Astrocyte (in vitro differentiated cells and primary cell): ENCODE data around the gene ARIH1. TPM values are rescaled to one million over a fixed set of nuclear protein-coding genes. Genes with fewer than 3 reads are reported as not detected.
"Not testable (repeated sequence)": the region's sequence is repeated elsewhere in the genome, so short reads cannot be mapped to it uniquely, and the experiment has no call there.

ENCODE experiments used
- DNase-seq: peaks from one replicate; pipeline ENCODE4 v3.0.0-alpha.2; 2010; ENCODE audit warnings: low read depth
- FAIRE-seq: peaks from 2 replicates; lab custom pipeline; 2011; peaks lifted over from hg19 to GRCh38; lab: Jason Lieb, UNC
- H2AFZ ChIP-seq: 2 replicates; pipeline ENCODE4 v1.6.0; 2012; ENCODE audit warnings: low read depth, low read length, inconsistent platforms
- H3K27ac ChIP-seq: 2 replicates; pipeline ENCODE4 v1.5.1; 2011; ENCODE audit warnings: low read depth, low read length, inconsistent platforms
- H3K27me3 ChIP-seq: 2 replicates; pipeline ENCODE4 v1.6.0; 2011; ENCODE audit warnings: low read length, inconsistent platforms; ENCODE audit not compliant: insufficient read depth
- H3K36me3 ChIP-seq: 2 replicates; pipeline ENCODE4 v1.5.1; 2011; ENCODE audit warnings: low read length, inconsistent platforms; ENCODE audit not compliant: insufficient read depth
- H3K4me1 ChIP-seq: 2 replicates; pipeline ENCODE4 v1.5.1; 2011; ENCODE audit warnings: low read length, inconsistent platforms; ENCODE audit not compliant: insufficient read depth
- H3K4me2 ChIP-seq: 2 replicates; pipeline ENCODE4 v1.6.0; 2012; ENCODE audit warnings: low read length, inconsistent platforms
- H3K4me3 ChIP-seq: 2 replicates; pipeline ENCODE4 v1.5.1; 2011; ENCODE audit warnings: low read depth, mild to moderate bottlenecking, low read length, inconsistent platforms; ENCODE audit not compliant: insufficient read depth
- H3K79me2 ChIP-seq: 2 replicates; pipeline ENCODE4 v1.6.0; 2012; ENCODE audit warnings: mild to moderate bottlenecking, low read length, inconsistent platforms; ENCODE audit not compliant: insufficient read depth
- H3K9ac ChIP-seq: 2 replicates; pipeline ENCODE4 v1.6.0; 2012; ENCODE audit warnings: mild to moderate bottlenecking, low read length, inconsistent platforms
- H3K9me3 ChIP-seq: 2 replicates; pipeline ENCODE4 v1.5.1; 2012; ENCODE audit warnings: low read depth, mild to moderate bottlenecking, low read length, inconsistent platforms; ENCODE audit not compliant: insufficient read depth
- H4K20me1 ChIP-seq: 2 replicates; pipeline ENCODE4 v1.6.0; 2012; ENCODE audit warnings: low read length, inconsistent platforms; ENCODE audit not compliant: insufficient read depth
- H3K27ac Mint-ChIP-seq: one replicate; pipeline ENCODE4 v1.8.0; 2021; ENCODE audit warnings: mild to moderate bottlenecking, mixed read lengths; ENCODE audit not compliant: unreplicated experiment
- H3K27me3 Mint-ChIP-seq: one replicate; pipeline ENCODE4 v1.8.0; 2021; ENCODE audit warnings: low read depth, mixed read lengths; ENCODE audit not compliant: unreplicated experiment
- H3K36me3 Mint-ChIP-seq: one replicate; pipeline ENCODE4 v1.8.0; 2021; ENCODE audit warnings: low read depth, mixed read lengths; ENCODE audit not compliant: unreplicated experiment
- H3K4me1 Mint-ChIP-seq: one replicate; pipeline ENCODE4 v1.8.0; 2021; ENCODE audit warnings: low read depth, mixed read lengths; ENCODE audit not compliant: unreplicated experiment
- H3K4me3 Mint-ChIP-seq: one replicate; pipeline ENCODE4 v1.8.0; 2021; ENCODE audit warnings: mild to moderate bottlenecking, moderate library complexity, mixed read lengths; ENCODE audit not compliant: unreplicated experiment
- H3K9me3 Mint-ChIP-seq: one replicate; pipeline ENCODE4 v1.8.0; 2021; ENCODE audit warnings: mild to moderate bottlenecking, mixed read lengths; ENCODE audit not compliant: unreplicated experiment
- EZH2 ChIP-seq: IDR thresholded peaks from 2 replicates; pipeline ENCODE4 v1.6.1; 2012; ENCODE audit warnings: mild to moderate bottlenecking, low read length, inconsistent platforms; ENCODE audit not compliant: insufficient read depth
- total RNA-seq: library from RNA; stranded (reverse); gene quantifications from 2 replicates; pipeline ENCODE4 v1.2.1, GENCODE V29; 2021
- TF ChIP-seq, protein P1 (sequence below): IDR thresholded peaks from 2 replicates; pipeline ENCODE4 v1.5.1; 2011; ENCODE audit warnings: low read depth, mild to moderate bottlenecking, inconsistent platforms, low read length, moderate library complexity; ENCODE audit not compliant: insufficient read depth

ARIH1 gene
- total RNA-seq, 1 donor from 2014 or later, result 212 TPM

- Mint-ChIP-seq H3K27ac (peak overlapping the region; percentile 34), H3K27me3 (peaks cover 27% of the 10 kb centered on the region), H3K36me3 (peaks cover 16% of the 10 kb centered on the region), H3K4me1 (peaks cover 3% of the 10 kb centered on the region), H3K4me3 (no peak overlapping the region), H3K9me3 (no peaks in the 10 kb centered on the region)
- Histone ChIP-seq H3K4me2 (no peak overlapping the region), H3K4me1 (no peaks in the 10 kb centered on the region), H3K9ac (no peak overlapping the region), H3K36me3 (no peaks in the 10 kb centered on the region), H3K27ac (no peak overlapping the region), H3K27me3 (no peaks in the 10 kb centered on the region), H4K20me1 (no peaks in the 10 kb centered on the region), H3K4me3 (no peak overlapping the region), H3K79me2 (no peaks in the 10 kb centered on the region), H3K9me3 (no peaks in the 10 kb centered on the region), H2AFZ (no peak overlapping the region)
- TF ChIP-seq, protein P1, sequence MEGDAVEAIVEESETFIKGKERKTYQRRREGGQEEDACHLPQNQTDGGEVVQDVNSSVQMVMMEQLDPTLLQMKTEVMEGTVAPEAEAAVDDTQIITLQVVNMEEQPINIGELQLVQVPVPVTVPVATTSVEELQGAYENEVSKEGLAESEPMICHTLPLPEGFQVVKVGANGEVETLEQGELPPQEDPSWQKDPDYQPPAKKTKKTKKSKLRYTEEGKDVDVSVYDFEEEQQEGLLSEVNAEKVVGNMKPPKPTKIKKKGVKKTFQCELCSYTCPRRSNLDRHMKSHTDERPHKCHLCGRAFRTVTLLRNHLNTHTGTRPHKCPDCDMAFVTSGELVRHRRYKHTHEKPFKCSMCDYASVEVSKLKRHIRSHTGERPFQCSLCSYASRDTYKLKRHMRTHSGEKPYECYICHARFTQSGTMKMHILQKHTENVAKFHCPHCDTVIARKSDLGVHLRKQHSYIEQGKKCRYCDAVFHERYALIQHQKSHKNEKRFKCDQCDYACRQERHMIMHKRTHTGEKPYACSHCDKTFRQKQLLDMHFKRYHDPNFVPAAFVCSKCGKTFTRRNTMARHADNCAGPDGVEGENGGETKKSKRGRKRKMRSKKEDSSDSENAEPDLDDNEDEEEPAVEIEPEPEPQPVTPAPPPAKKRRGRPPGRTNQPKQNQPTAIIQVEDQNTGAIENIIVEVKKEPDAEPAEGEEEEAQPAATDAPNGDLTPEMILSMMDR, result no peak
- no peak for TF ChIP-seq EZH2
- DNase-seq, result no peak
- FAIRE-seq, result no peak
These were observed 135.7 kb downstream of the ARIH1 start for GRCh38 chr15:72609862-72610261.

DNA sequence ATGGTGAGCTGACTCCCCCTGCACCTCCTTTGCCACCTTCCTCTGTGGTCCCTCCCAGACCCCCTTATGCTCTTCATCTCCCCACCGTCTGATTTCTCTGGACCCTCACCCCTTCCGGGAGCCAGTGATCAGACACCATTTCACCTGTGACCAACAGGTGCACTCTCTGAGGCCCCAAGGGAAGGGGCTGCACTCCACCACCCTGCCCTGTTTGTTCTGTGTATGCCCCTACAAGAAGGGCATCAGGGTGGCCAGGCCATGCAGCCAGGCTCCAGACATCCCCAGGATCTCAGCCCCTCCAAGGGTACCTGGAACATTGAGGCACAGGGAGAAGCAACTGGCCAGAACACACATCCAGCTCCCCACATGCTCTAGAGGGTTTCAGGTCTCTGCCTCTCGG lies 138.2 kb downstream of the ARIH1 start:
- Mint-ChIP-seq H3K27ac (peak overlapping the region; percentile 19), H3K27me3 (peaks cover 18% of the 10 kb centered on the region), H3K4me1 (peaks cover 16% of the 10 kb centered on the region)
- not testable (repeated sequence) for H3K27ac ChIP-seq, DNase-seq, H3K36me3 ChIP-seq, H3K27me3 ChIP-seq, H3K4me1 ChIP-seq, H2AFZ ChIP-seq, H4K20me1 ChIP-seq, H3K4me2 ChIP-seq, H3K36me3 Mint-ChIP-seq, H3K9me3 ChIP-seq, FAIRE-seq, H3K4me3 Mint-ChIP-seq, H3K9ac ChIP-seq, H3K79me2 ChIP-seq, H3K4me3 ChIP-seq, H3K9me3 Mint-ChIP-seq

DNA sequence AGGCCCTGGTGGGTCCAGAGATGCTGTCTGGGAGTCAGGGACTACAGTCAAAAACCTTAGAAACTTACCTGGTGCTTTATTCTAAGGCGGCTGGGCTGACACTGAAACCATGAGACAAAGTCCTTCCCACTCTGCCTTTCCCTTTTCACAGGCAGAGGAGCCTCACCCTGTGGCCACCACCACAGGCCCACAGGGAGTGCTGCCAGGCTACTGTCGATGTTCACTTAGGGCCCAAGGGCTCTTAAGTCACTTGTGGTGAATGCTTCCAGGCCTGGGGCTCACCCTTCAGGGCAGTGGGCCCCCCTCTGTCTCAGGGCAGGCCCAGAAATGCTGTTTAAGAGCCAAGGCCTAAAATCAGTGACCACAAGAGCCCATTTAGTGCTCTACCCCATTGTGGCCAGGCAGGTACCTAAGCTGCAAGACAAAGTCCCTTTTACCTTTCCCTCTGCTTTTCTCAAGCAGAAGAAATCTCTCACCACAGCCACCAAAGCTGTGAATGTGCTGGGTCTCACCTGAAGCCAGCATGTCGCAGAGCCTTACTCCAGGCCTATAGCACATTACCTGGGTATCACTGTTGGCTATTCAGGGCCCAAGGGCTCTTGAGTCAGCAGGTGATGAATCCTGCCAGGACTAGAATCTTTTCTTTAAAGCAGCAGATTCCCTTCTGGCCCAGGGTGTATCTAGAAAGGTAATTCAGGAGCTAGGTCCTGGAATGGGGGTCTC lies 140.8 kb downstream of the ARIH1 start:
- no peak for TF ChIP-seq EZH2
- TF ChIP-seq, protein P1, result no peak
- H3K4me1 Mint-ChIP-seq, result peaks cover 12% of the 10 kb centered on the region
- no peak overlapping the region for H3K9ac ChIP-seq

GRCh38 chr15:72615533-72616233 lies 141.6 kb downstream of the ARIH1 start:
- not testable (repeated sequence) for H3K79me2 ChIP-seq, H3K4me3 ChIP-seq, H3K27ac ChIP-seq, H4K20me1 ChIP-seq, H3K27me3 Mint-ChIP-seq, H2AFZ ChIP-seq, H3K36me3 Mint-ChIP-seq, H3K9ac ChIP-seq, H3K4me1 ChIP-seq, H3K4me2 ChIP-seq, H3K9me3 Mint-ChIP-seq, H3K9me3 ChIP-seq, H3K27me3 ChIP-seq, H3K36me3 ChIP-seq, FAIRE-seq, DNase-seq, H3K4me3 Mint-ChIP-seq
- Mint-ChIP-seq H3K27ac (peak overlapping the region; percentile 34), H3K4me1 (peaks cover 12% of the 10 kb centered on the region)

More for the DNA sequence above, 140.8 kb downstream of the ARIH1 start:
- H3K4me2 ChIP-seq, result no peak overlapping the region
- H3K4me1 ChIP-seq, result no peaks in the 10 kb centered on the region
- H3K79me2 ChIP-seq, result no peaks in the 10 kb centered on the region
- no peaks in the 10 kb centered on the region for H3K9me3 ChIP-seq
- Mint-ChIP-seq H3K36me3 (peaks cover 2% of the 10 kb centered on the region), H3K4me3 (no peak overlapping the region), H3K27ac (no peak overlapping the region), H3K27me3 (no peaks in the 10 kb centered on the region), H3K9me3 (no peaks in the 10 kb centered on the region)
- H2AFZ ChIP-seq, result no peak overlapping the region
- H3K4me3 ChIP-seq, result no peak overlapping the region
- H3K27ac ChIP-seq, result no peak overlapping the region
- H4K20me1 ChIP-seq, result no peaks in the 10 kb centered on the region
- FAIRE-seq (no peak), DNase-seq (no peak)
- no peaks in the 10 kb centered on the region for H3K36me3 ChIP-seq
- H3K27me3 ChIP-seq, result no peaks in the 10 kb centered on the region
